ENCODE measurements around the gene MCTP2.

MCTP2 gene

GRCh38 chr15:94414916-94415315, 183.6 kb downstream of the MCTP2 start:
- no peak for DNase-seq (ENCODE audit: insufficient read length)
- FAIRE-seq = no peak
- no peak for TF ChIP-seq POLR2AphosphoS5 (IDR thresholded peaks at IDR 0.05; ENCODE audit: low read depth, low read length)
- TF ChIP-seq TAF1 (IDR thresholded peaks at IDR 0.05; ENCODE audit: borderline replicate concordance, low read depth, low read length) = no peak
- TF ChIP-seq POLR2A (IDR thresholded peaks at IDR 0.05; ENCODE audit: low read depth, low read length) = no peak

- no peak for TF ChIP-seq TAF1 (IDR thresholded peaks at IDR 0.05; ENCODE audit: borderline replicate concordance, low read depth, low read length)
- no peak for TF ChIP-seq POLR2A (IDR thresholded peaks at IDR 0.05; ENCODE audit: low read depth, low read length)
- TF ChIP-seq POLR2AphosphoS5 (IDR thresholded peaks at IDR 0.05; ENCODE audit: low read depth, low read length) = no peak
- FAIRE-seq (no peak), DNase-seq (ENCODE audit: insufficient read length) (no peak)
These were observed 184.9 kb downstream of the MCTP2 start for GRCh38 chr15:94416267-94416666.

GRCh38 chr15:94416820-94417219, 185.5 kb downstream of the MCTP2 start:
- DNase-seq (ENCODE audit: insufficient read length) (no peak), FAIRE-seq (no peak)
- no peak for TF ChIP-seq POLR2A (IDR thresholded peaks at IDR 0.05; ENCODE audit: low read depth, low read length)
- no peak for TF ChIP-seq POLR2AphosphoS5 (IDR thresholded peaks at IDR 0.05; ENCODE audit: low read depth, low read length)
- no peak for TF ChIP-seq TAF1 (IDR thresholded peaks at IDR 0.05; ENCODE audit: borderline replicate concordance, low read depth, low read length)

GRCh38 chr15:94417501-94418293, 186.3 kb downstream of the MCTP2 start:
- TF ChIP-seq TAF1 (IDR thresholded peaks at IDR 0.05; ENCODE audit: borderline replicate concordance, low read depth, low read length) = no peak
- TF ChIP-seq POLR2AphosphoS5 (IDR thresholded peaks at IDR 0.05; ENCODE audit: low read depth, low read length) = no peak
- FAIRE-seq = no peak
- no peak for DNase-seq (ENCODE audit: insufficient read length)

- FAIRE-seq = no peak
- DNase-seq (ENCODE audit: insufficient read length) = no peak
- TF ChIP-seq POLR2AphosphoS5 (IDR thresholded peaks at IDR 0.05; ENCODE audit: low read depth, low read length) (no peak), POLR2A (IDR thresholded peaks at IDR 0.05; ENCODE audit: low read depth, low read length) (no peak), TAF1 (IDR thresholded peaks at IDR 0.05; ENCODE audit: borderline replicate concordance, low read depth, low read length) (no peak)
These were observed 190.3 kb downstream of the MCTP2 start for GRCh38 chr15:94421706-94422105.

GRCh38 chr15:94432279-94432678, 200.9 kb downstream of the MCTP2 start:
- no peak for TF ChIP-seq POLR2AphosphoS5 (IDR thresholded peaks at IDR 0.05; ENCODE audit: low read depth, low read length)
- no peak for FAIRE-seq
- no peak for DNase-seq (ENCODE audit: insufficient read length)

GRCh38 chr15:94439158-94439557, 207.8 kb downstream of the MCTP2 start:
- DNase-seq (ENCODE audit: insufficient read length) = no peak
- TF ChIP-seq TAF1 (IDR thresholded peaks at IDR 0.05; ENCODE audit: borderline replicate concordance, low read depth, low read length) (no peak), POLR2AphosphoS5 (IDR thresholded peaks at IDR 0.05; ENCODE audit: low read depth, low read length) (no peak), POLR2A (IDR thresholded peaks at IDR 0.05; ENCODE audit: low read depth, low read length) (no peak)
- FAIRE-seq = no peak

- no peak for TF ChIP-seq TAF1 (IDR thresholded peaks at IDR 0.05; ENCODE audit: borderline replicate concordance, low read depth, low read length)
- no peak for TF ChIP-seq POLR2A (IDR thresholded peaks at IDR 0.05; ENCODE audit: low read depth, low read length)
- TF ChIP-seq POLR2AphosphoS5 (IDR thresholded peaks at IDR 0.05; ENCODE audit: low read depth, low read length) = no peak
- FAIRE-seq = no peak
- no peak for DNase-seq (ENCODE audit: insufficient read length)
These were observed 210.4 kb downstream of the MCTP2 start for GRCh38 chr15:94441760-94442159.

GRCh38 chr15:94442480-94442879, 211.1 kb downstream of the MCTP2 start:
- no peak for DNase-seq (ENCODE audit: insufficient read length)
- no peak for TF ChIP-seq POLR2A (IDR thresholded peaks at IDR 0.05; ENCODE audit: low read depth, low read length)
- no peak for TF ChIP-seq POLR2AphosphoS5 (IDR thresholded peaks at IDR 0.05; ENCODE audit: low read depth, low read length)
- TF ChIP-seq TAF1 (IDR thresholded peaks at IDR 0.05; ENCODE audit: borderline replicate concordance, low read depth, low read length) = no peak

GRCh38 chr15:94443186-94443585, 211.8 kb downstream of the MCTP2 start:
- DNase-seq (ENCODE audit: insufficient read length) (no peak), FAIRE-seq (no peak)
- TF ChIP-seq POLR2A (IDR thresholded peaks at IDR 0.05; ENCODE audit: low read depth, low read length) (no peak), TAF1 (IDR thresholded peaks at IDR 0.05; ENCODE audit: borderline replicate concordance, low read depth, low read length) (no peak), POLR2AphosphoS5 (IDR thresholded peaks at IDR 0.05; ENCODE audit: low read depth, low read length) (no peak)

More at GRCh38 chr15:94442480-94442879, 211.1 kb downstream of the MCTP2 start:
- no peak for FAIRE-seq

- TF ChIP-seq POLR2AphosphoS5 (IDR thresholded peaks at IDR 0.05; ENCODE audit: low read depth, low read length) (no peak), TAF1 (IDR thresholded peaks at IDR 0.05; ENCODE audit: borderline replicate concordance, low read depth, low read length) (no peak), POLR2A (IDR thresholded peaks at IDR 0.05; ENCODE audit: low read depth, low read length) (no peak)
- no peak for DNase-seq (ENCODE audit: insufficient read length)
- FAIRE-seq = no peak
These were observed 214.3 kb downstream of the MCTP2 start for GRCh38 chr15:94445566-94446160.

GRCh38 chr15:94446441-94446840, 215.1 kb downstream of the MCTP2 start:
- DNase-seq (ENCODE audit: insufficient read length) (no peak), FAIRE-seq (no peak)
- TF ChIP-seq POLR2AphosphoS5 (IDR thresholded peaks at IDR 0.05; ENCODE audit: low read depth, low read length) = no peak
- no peak for TF ChIP-seq TAF1 (IDR thresholded peaks at IDR 0.05; ENCODE audit: borderline replicate concordance, low read depth, low read length)
- no peak for TF ChIP-seq POLR2A (IDR thresholded peaks at IDR 0.05; ENCODE audit: low read depth, low read length)

Measured in GM12892 (cell line).